Skeletal muscle cell (primary cell): Measurements from ENCODE around the gene FREM3.
"Not testable (repeated sequence)": the region's sequence is repeated elsewhere in the genome, so short reads cannot be mapped to it uniquely, and the experiment has no call there.

Experiments used
- DNase-seq: peaks from one replicate; pipeline ENCODE4 v3.0.0-alpha.2; 2010; ENCODE audit warnings: low read depth
- H3K4me3 ChIP-seq: 2 replicates; pipeline ENCODE4 v1.5.1; 2011; ENCODE audit warnings: low read depth, mild to moderate bottlenecking, control low read depth, low read length, moderate library complexity

Gene FREM3

GRCh38 chr4:143700416-143701352 lies at the start of gene FREM3:
Gene FREM3 (minus strand): TSS chr4:143700675. CDS start chr4:143700675, 0 bp downstream.
- H3K4me3 ChIP-seq: peak within 1 kb of the TSS; percentile 2

GRCh38 chr4:143745874-143746273 lies 45.4 kb upstream of the FREM3 start:
- no peak for DNase-seq
- no peak overlapping the region for H3K4me3 ChIP-seq

More at GRCh38 chr4:143700416-143701352, at the start of gene FREM3:
- DNase-seq: no peak

- H3K4me3 ChIP-seq: no peak overlapping the region
- DNase-seq: no peak
These were observed 43.1 kb upstream of the FREM3 start for GRCh38 chr4:143743591-143743990.

- no peak for DNase-seq
- H3K4me3 ChIP-seq: no peak overlapping the region
These were observed 42.4 kb upstream of the FREM3 start for GRCh38 chr4:143742834-143743233.

GRCh38 chr4:143736861-143737260 lies 36.4 kb upstream of the FREM3 start:
- no peak overlapping the region for H3K4me3 ChIP-seq
- no peak for DNase-seq

- not testable (repeated sequence) for H3K4me3 ChIP-seq, DNase-seq
These were observed 35.6 kb upstream of the FREM3 start for GRCh38 chr4:143736061-143736460.

- H3K4me3 ChIP-seq: no peak overlapping the region
- DNase-seq: peak; percentile 39
These were observed 27.7 kb upstream of the FREM3 start for GRCh38 chr4:143728166-143728565.

- DNase-seq: no peak
- no peak overlapping the region for H3K4me3 ChIP-seq
These were observed 26.2 kb upstream of the FREM3 start for GRCh38 chr4:143726714-143727113.

- DNase-seq: no peak
- no peak overlapping the region for H3K4me3 ChIP-seq
These were observed 20.8 kb upstream of the FREM3 start for GRCh38 chr4:143721317-143721716.

GRCh38 chr4:143718748-143719147 lies 18.3 kb upstream of the FREM3 start:
- DNase-seq, H3K4me3 ChIP-seq: not testable (repeated sequence)

- no peak for DNase-seq
- no peak overlapping the region for H3K4me3 ChIP-seq
These were observed 13.6 kb upstream of the FREM3 start for GRCh38 chr4:143713955-143714625.

- H3K4me3 ChIP-seq: no peak overlapping the region
- no peak for DNase-seq
These were observed 13.1 kb upstream of the FREM3 start for GRCh38 chr4:143713553-143713952.

- no peak for DNase-seq
- H3K4me3 ChIP-seq: no peak overlapping the region
These were observed 11.7 kb upstream of the FREM3 start for GRCh38 chr4:143712155-143712550.

- no peak for DNase-seq
- no peak overlapping the region for H3K4me3 ChIP-seq
These were observed 11.2 kb upstream of the FREM3 start for GRCh38 chr4:143711543-143712154.

GRCh38 chr4:143701365-143701764 lies 890 bp upstream of the FREM3 start:
- no peak overlapping the region for H3K4me3 ChIP-seq
- no peak for DNase-seq

- no peak for DNase-seq
- H3K4me3 ChIP-seq: peak overlapping the region; percentile 2
These were observed 444 bp downstream of the FREM3 start for GRCh38 chr4:143700046-143700415.

GRCh38 chr4:143699331-143700045 lies 987 bp downstream of the FREM3 start:
- no peak for DNase-seq
- H3K4me3 ChIP-seq: no peak overlapping the region

GRCh38 chr4:143693856-143694255 lies 6.6 kb downstream of the FREM3 start:
- no peak overlapping the region for H3K4me3 ChIP-seq
- DNase-seq: no peak

- no peak overlapping the region for H3K4me3 ChIP-seq
- DNase-seq: no peak
These were observed 8.2 kb downstream of the FREM3 start for GRCh38 chr4:143692241-143692640.

GRCh38 chr4:143679434-143679833 lies 21.0 kb downstream of the FREM3 start:
- H3K4me3 ChIP-seq: no peak overlapping the region
- DNase-seq: no peak
